ENCODE measurements around the gene LILRB3.
A peak's percentile ranks its signal among the peaks of the same experiment; 100 is the strongest.
"Not testable (repeated sequence)": the region's sequence is repeated elsewhere in the genome, so short reads cannot be mapped to it uniquely, and the experiment has no call there.

The LILRB3 gene

DNA sequence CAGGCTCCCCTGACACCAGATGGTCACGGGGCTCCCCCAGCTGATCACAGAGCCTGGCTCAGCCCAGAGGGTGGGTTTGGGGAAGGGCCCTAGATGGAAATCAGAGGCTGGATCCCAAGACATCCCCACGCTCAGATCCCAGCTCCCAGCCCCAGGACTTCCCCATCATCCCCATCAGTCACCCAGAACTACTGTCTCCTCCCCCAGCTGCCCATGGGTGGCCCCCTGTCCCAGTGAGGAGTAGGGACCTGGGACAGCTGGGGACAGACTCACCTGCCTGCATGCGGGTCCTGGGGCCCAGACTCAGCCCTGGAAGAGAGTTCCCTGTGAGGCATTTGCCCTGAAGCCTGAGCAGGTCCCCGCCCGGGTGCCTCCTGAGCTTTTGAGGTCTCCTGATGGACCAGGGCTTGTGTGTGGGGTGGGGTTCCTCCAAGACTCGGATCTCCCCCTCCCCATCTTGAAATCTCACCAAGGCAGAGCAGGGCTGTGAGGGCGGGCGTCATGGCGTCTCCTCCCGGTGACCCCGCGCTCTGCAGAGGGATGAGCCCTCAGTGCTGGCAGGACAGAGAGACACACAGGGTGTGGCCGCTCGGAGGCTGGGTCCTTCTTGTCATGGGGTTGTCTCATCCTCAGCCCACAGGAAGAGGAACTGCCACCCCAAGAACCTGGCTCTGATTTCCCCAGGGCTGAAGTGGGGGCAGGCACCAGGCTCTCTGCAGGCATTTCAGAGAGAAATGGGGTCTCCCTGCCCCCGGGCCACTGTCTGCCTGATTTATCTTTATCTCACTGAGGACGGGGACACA is at the start of gene LILRB3:
Gene LILRB3 (minus strand): TSS at position 534 of the 803 bp plus-strand sequence. CDS start 31 bp downstream, at position 503.
- DNase-seq = not testable (repeated sequence)

DNA sequence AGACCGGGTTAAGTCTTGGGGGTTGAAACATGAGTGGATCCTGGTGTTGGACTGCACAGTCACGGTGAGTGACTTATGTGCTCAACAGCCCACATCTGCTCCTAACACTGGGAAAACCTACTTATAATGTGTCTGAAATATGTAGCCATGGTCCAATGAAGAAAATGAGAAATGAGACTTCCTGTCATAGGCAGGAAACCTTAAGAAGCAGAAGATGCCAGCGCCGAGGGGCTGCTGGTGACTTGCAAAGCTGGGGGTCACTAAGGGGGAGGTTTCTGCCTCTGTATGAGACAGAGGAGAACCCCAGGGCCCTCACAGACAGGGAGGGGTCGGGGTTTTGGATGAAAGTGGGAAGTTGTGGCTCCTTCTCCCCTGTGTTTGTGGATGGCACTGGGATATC is 49.4 kb upstream of the LILRB3 start:
- not testable (repeated sequence) for DNase-seq

DNA sequence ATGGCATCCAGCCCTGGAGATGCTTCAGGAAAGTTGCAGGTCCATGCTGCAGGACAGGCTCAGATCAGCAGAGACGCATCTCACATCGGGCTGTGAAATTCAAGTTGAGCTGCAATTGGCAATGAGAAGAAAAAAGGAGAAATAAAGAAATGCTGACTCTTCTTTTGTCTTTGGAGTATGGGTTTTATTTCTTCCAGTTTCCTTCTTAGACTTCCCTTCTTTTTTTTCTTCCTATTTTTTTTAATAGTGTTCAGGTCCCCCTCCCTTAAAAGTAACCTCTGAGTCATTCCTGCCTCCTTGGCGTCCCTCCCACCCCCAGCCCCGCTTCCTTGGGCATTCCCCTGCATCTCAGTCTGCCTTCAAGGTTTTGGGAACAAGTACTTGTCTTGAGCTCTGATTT is 48.8 kb upstream of the LILRB3 start:
- not testable (repeated sequence) for DNase-seq

DNA sequence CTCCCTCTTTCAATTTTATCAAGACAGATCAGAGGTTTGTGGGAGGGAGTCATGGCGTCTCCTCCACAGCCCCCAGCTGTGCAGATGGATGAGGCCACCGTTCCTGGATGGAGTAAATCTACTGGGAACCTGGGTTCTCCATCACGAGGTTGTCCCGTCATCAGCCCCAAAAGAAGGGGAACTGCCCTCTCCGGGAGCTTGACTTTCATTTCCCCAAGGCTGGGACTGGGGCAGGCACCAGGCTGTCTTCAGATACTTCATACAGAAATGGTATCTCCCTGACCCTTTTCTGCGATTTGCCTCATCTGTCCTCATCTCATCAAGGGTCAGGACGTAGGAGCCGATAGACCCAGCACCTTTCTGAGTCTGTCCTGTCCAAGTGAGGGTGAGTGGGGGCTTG is 48.3 kb upstream of the LILRB3 start:
- DNase-seq = no peak
- TF ChIP-seq GATA1 (IDR thresholded peaks at IDR 0.05; ENCODE audit: low read depth, low read length) (no peak), POLR2A (IDR thresholded peaks at IDR 0.05; ENCODE audit: low read length) (no peak)

DNA sequence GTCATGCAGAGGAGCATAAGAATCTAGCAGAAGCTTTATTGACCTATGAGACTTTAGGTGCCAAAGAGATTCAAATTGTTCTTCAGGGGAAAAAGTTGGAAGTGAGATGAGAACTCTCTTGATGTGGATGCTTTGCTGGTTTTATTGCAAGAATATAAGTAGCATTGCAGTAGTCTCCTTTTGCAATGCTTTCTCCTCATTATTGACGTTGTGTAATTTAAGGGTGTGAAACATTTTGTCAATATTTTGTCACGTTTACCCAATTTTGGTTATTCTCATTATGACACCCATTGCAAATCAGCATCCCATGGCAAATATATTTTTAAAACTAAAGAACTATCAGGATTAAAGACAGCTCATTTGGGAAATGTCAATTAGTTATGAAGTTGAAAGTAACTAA is 46.1 kb upstream of the LILRB3 start:
- no peak for DNase-seq
- no peak for TF ChIP-seq GATA1 (IDR thresholded peaks at IDR 0.05; ENCODE audit: low read depth, low read length)
- TF ChIP-seq POLR2A (IDR thresholded peaks at IDR 0.05; ENCODE audit: low read length) = no peak

- TF ChIP-seq GATA1 (IDR thresholded peaks at IDR 0.05; ENCODE audit: low read depth, low read length) (no peak), POLR2A (IDR thresholded peaks at IDR 0.05; ENCODE audit: low read length) (no peak)
- peak; percentile 52 to 77 for DNase-seq
Observed at GRCh38 chr19:54266133-54266532, 43.3 kb upstream of the LILRB3 start.

DNA sequence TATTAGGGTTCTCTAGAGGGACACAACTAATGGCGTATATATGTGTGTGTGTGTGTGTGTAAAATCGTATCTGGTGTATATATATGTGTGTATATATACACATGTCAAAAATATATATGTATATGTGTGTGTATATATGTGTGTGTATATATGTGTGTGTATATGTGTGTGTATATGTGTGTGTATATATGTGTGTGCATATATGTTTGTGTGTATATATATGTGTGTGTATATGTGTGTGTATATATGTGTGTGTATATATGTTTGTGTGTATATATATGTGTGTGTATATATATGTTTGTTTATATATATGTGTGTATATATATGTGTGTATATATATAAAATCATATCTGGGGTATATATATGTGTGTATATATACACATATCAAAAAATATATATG is 39.7 kb upstream of the LILRB3 start:
- no peak for DNase-seq
- no peak for TF ChIP-seq POLR2A (IDR thresholded peaks at IDR 0.05; ENCODE audit: low read length)
- no peak for TF ChIP-seq GATA1 (IDR thresholded peaks at IDR 0.05; ENCODE audit: low read depth, low read length)

- no peak for TF ChIP-seq POLR2A (IDR thresholded peaks at IDR 0.05; ENCODE audit: low read length)
- no peak for TF ChIP-seq GATA1 (IDR thresholded peaks at IDR 0.05; ENCODE audit: low read depth, low read length)
- DNase-seq = no peak
Observed at GRCh38 chr19:54262066-54262465, 39.3 kb upstream of the LILRB3 start.

DNA sequence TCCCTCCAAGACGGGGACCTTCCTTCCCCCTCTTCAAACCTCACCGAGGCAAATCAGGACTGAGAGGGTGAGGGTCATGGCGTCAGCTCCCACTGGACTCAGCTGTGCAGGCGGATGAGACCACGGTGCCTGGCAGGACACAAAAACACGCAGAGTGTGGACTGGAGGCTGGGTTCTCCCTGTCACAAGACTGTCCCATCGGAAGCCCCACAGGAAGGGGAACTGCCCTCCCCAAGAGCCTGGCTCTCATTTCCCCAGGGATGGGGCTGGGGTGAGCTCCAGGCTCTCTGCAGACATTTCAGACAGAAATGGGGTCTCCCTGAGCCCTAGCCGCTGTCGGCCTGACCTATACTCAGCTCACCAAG is 34.3 kb upstream of the LILRB3 start, which contains the start of gene LILRB5:
Gene LILRB5 (minus strand): TSS at position 158 of the 365 bp plus-strand sequence. CDS start 80 bp downstream, at position 78.
- TF ChIP-seq POLR2A (IDR thresholded peaks at IDR 0.05; ENCODE audit: low read length) = no peak
- TF ChIP-seq GATA1 (IDR thresholded peaks at IDR 0.05; ENCODE audit: low read depth, low read length) = no peak
- no peak for DNase-seq

GRCh38 chr19:54256250-54257115 is 33.7 kb upstream of the LILRB3 start:
- no peak for DNase-seq
- TF ChIP-seq GATA1 (IDR thresholded peaks at IDR 0.05; ENCODE audit: low read depth, low read length) (no peak), POLR2A (IDR thresholded peaks at IDR 0.05; ENCODE audit: low read length) (no peak)

DNA sequence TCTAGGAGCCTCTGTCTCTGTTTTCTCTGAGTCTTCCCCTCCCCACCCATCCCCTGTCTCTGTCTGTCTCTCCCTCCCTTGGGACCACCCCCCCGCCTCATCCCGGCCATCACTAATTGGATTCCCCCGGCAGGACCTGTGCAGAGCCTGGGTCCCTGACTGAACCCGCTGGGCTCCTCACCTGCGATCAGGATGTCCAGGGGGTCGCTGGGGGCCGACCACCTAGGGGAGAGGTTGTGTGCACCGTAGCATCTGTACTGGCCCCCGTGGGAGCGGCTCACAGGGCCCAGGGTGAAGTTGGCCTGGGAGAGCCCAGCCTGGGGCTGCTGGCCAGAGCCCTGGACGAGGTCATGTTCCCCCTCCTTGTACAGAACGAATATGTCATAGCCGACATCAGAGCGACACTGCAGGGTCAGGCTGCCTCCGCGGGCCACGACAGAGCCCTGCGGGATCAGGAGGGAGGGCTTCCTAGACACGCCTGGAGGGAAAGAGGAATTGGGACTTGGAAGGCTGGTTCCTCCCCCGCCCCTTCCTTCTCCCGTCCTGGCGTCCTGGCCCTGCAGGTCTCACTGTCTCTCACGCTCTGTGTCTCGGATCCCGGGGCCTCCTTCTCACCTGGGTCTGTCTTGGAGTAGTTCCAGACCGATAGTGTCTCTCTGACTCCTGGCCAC is 32.4 kb upstream of the LILRB3 start:
- TF ChIP-seq POLR2A (IDR thresholded peaks at IDR 0.05; ENCODE audit: low read length) (no peak), GATA1 (IDR thresholded peaks at IDR 0.05; ENCODE audit: low read depth, low read length) (no peak)
- no peak for DNase-seq

- TF ChIP-seq GATA1 (IDR thresholded peaks at IDR 0.05; ENCODE audit: low read depth, low read length) = no peak
- no peak for TF ChIP-seq POLR2A (IDR thresholded peaks at IDR 0.05; ENCODE audit: low read length)
- DNase-seq = no peak
Observed at GRCh38 chr19:54254195-54254906, 31.5 kb upstream of the LILRB3 start.

DNA sequence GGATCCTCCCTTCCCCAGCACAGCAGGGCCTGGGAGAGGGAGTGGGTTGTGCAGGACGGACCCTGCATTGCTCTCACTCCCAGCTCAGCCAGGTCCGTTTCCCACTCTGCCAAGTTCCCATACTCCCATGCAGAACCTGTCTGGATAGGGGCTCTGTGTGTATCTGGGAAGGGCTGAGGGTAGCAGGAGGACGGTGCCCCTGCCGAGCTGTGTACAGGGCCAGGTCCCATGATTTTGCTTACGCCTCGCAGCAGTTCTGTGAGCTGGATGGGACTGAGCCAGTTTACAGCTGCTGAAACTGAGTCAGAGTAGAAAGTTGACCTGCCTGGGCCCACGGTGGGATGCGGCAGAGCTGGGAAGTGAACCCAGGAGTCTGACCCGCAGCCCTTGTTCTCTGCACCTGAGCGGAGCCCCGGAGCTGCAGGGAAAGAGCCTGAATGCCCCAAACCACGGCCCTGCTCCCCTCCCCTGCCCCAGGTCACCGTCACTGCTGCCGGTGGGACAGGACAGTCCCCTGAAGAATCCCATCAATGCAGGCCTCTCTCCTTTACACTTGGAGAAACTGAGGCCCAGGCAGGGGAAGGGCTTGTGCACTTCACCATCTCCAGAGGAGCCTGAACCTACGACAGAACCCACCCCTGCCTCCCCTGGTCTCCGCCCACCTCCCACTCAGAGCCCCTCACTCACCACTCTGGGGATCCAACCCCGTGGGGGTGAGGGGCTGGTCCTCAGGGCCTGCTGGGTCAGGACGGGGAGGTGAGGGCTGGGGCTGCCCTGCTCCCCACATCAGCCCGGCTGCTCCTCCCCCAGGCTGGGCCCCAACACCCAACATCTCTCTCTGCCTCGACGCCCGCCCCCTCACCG is 30.8 kb upstream of the LILRB3 start:
- DNase-seq = no peak
- TF ChIP-seq GATA1 (IDR thresholded peaks at IDR 0.05; ENCODE audit: low read depth, low read length) (no peak), POLR2A (IDR thresholded peaks at IDR 0.05; ENCODE audit: low read length) (no peak)
